NCI-H2227 treated with DMSO at 0.1 percent for 48 hours (cell line): ENCODE measurements around the gene KIAA0513.

Experiments
- DNase-seq: peaks from one replicate; lab custom pipeline; 2025; lab: John Stamatoyannopoulos, UW

Gene KIAA0513

DNA sequence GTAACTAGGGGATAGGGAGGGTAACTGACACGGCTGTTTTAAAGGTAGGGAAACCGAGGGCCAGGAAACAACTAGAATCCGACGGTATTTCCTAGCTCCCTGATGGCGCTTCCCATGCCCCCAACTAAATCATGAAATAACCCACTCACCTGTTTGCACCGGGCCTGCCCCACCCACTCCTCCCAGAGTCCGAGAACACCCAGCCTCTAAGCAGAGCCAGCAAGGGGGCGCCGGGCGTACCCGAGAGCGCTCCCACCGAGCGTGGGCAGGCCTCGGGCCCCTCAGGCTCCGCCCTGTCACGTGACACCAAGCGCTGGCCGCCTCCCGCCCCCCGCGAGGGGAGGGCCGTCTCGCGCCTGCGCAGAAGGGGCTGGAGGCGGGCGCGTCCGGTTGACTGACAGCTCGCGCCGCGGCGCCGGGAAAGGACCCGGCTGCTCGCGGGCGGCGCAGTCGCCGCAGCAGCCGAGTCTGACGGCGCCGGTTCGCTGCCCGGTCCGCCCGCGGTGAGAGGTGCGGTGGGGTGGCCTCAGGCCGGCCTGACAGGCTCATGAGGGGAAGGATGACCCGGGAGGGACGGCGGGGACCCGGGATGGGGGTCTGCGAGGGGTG, at the start of gene KIAA0513:
Gene KIAA0513, plus strand, starts transcription at position 447 of the 609 bp plus-strand sequence. CDS start 39,277 bp downstream, outside the sequence.
- DNase-seq: peak; percentile 76

DNA sequence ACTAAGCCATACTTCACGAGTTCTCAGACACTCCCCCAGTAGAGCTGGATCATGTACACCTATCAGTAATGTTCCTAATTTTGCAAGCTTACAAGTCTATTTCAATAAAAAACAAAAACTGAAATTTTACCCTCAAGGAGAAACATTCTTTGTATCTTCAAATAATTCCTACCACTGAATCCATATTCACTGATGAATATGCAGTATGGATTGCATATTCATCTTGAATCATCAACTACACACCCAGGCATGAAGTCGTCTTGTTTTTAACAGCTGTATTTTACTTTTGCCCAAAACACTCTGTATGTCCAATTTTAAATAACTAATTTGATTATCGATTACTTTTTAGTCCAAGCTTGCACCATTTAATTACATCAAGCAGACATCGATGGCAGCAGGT, 48.1 kb upstream of the KIAA0513 start:
- no peak for DNase-seq

- no peak for DNase-seq
These were observed 45.2 kb upstream of the KIAA0513 start for GRCh38 chr16:84982434-84982833.

DNA sequence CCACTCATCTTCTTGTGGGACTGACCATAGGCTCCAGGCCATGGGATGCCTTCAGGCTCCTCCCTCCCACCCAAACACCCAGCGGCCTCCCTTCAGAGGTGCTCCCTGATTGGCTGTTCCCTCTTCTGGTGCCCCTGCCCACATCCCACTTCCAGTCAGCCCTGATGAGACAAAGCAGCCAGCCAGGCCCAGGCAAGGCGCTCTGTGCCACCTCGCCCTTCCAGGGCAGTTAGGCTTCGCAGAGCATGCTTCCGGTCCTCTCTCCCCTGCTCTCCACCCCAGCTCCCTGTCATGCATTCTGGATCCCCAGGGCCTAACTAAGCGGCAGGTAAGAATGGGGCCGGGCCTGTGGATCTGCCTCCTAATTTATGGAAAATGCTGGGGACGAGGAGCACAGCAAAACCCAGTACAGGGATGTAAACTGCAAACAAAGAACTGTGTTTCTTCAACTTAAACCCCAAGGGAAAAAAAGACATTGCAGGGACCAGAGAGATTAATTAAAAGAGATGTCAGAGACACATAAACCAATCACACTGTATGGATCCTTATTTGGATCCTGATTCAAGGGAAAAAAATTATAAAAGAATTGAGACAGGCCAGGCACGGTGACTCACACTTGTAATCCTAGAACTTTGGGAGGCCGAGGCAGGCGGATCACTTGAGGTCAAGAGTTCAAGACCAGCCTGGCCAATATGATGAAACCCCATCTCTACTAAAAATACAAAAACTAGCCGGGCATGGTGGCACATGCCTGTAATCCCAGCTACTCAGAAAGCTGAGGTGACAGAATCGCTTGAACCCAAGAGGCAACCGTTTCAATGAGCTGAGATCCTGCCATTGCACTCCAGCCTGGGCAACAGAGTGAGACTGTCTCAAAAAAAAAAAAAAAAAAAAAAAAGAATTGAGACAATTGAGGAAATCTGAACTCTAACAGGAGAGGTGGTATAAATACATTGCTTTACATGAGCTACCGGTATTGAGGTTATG, 42.2 kb upstream of the KIAA0513 start:
- no peak for DNase-seq

DNA sequence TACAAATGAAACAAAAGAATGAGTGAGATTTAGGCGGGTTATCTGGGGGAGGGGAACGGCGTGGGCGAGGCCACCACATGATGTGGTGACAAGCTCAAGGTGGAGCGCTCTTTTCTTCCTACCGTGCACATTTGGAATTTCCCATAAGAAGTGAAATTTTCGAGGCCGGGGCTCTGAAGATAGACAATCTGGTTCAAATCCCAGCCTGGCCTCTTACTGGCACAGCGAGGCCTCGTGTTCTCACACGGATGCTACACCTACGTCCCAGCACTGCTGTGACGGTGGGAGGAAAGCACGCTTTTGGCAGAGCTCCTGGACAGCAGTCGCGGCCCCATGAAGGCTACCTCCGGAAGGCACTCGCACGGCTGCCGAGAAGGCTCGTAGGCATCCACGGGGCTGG, 41.5 kb upstream of the KIAA0513 start:
- no peak for DNase-seq

DNA sequence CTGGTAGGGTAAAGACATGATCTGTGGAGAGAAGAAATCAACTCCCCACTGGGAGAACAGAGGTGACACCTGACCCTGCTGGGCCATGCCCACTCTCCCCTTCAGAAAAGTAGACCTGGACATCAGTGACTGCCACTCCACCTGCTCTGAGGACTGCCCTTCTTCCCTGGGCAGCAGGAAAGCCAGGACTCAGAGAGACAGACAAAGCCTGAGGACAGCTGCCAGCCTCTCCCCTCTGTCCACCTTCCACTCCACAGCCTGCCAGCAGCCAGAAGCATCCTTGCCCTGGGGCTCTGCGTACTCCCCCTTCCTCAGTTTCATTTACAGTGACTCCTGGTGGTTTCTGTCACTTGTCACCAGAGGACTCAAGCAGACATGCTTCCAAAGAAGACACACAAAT, 40.7 kb upstream of the KIAA0513 start:
- DNase-seq: no peak

DNA sequence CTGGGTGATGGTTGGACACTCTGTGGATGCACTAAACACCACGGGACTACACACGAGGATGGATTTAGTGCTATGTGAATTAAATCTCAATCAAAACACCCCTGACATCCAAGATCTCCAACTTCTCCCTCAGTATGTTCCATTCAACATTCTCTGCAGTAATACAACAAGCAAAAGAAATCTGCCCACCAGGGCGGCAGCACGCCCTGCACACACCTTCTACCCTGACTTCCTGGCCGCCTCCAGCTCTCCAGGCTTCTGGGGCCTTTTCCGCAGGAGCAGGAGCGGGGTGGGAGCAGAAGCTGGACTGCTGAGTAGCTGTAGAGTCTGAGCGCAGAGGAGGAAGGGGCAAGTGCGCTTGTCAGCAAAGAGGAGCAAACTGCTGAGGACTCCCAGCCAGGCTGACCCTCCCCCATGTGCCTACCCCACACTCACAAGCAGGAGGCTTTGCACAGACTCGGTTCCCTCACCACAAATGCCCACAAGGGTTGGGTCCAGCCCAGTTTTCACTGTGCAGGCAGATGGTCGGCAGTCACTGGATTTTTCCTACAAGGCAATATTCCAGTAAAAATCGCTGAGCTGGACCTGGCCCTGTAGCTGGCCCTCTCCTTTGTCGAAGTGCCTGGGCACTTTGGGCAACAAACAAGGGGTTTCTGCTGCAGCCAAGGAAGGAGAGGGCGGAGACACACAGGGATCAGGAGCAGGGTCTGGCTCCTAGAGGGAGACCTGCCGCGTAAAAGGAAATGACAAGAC, 39.1 kb upstream of the KIAA0513 start:
- DNase-seq: no peak

GRCh38 chr16:84989749-84990620, 37.6 kb upstream of the KIAA0513 start:
- DNase-seq: no peak

DNA sequence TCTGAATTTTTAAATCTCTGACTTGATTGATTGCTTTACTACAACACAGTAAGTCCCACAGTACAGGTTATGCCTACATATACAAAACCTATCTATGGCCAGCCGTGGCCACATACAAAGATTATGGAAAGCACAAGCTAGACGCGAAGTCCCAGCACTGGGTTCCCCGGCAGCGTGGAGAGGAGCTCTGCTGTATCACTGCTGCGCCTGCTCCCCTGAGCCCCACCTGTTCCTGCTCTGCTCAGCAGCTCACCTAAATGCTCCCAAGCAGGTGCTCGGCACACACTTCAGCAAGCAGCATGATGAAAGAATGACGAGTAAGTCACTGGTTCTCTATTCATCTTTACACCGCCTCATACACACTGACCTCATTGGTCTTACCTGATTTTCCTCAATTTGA, 36.8 kb upstream of the KIAA0513 start:
- DNase-seq: no peak

DNA sequence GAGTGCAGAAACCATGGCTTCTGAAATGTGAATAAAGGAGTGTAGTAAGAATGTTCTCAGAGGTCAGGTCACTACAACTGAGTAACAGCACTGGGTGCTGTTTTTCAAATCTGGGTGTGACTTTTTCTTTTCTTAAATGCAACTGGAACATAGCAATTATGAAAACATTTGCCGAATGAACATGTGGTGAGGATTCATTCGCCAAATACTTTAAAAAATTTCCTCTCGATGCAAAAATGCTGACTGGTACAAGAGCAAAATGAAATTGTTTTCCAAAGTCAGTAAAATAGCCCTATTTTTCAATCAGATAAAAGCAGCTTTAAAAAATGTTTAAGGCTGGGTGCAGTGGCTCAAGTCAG, 34.9 kb upstream of the KIAA0513 start:
- DNase-seq: no peak

DNA sequence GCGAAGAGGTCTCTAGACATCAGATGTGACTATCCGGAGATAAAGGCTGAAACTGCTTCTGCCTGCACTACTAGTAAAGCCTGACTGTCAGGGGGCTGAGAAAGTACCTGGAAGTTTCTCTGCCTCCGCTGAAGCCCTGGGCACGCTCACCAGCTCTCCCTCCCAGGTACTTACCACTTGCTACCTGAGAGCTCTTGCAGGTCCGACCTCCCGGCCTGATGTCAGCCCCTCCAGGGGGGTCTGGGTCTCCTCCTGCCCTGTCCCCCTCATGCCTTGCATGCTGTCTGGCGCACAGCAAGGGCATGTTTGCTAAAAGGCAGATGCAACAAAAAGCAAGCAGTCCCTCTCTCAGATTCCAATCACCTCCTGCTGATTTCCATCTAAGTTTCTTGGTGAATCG, 33.7 kb upstream of the KIAA0513 start:
- no peak for DNase-seq

DNA sequence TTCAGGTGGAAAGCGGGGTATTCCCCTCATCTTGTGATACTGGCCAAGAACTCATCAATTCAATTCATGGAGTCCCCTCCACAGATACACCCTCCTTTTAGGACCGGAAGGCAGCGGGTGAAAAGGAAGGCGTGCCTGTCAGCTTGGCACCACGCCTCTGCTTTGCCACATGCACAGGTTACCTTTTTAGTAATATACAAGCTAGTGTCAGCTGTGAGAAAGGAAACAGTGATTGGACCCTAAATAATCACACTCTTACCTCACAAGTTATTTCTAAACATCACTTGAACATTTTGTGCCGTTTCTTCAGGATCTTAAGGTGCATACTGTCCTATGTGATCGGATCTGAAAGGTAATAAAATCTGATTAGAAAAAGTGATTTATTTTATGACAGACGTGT, 31.9 kb upstream of the KIAA0513 start:
- DNase-seq: no peak

DNA sequence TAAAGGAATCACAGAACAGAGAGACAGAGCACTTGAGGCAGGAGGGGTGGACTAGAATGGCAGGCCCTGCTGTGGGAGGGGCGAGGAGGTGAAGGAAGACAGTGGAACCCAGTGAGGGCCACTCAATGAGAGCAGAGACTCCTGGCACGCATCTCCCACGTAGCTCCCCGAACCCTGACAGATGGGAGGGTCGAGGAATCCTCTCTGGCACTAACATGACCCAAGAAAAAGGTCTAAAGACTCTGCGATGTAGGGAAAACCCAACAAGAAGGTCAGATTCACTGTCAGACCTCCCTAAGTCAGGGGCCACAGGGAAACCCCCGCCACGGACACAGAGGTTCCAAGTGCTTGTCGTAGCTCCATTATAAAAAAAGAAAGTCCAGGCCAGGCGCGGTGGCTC, 31.2 kb upstream of the KIAA0513 start:
- no peak for DNase-seq

DNA sequence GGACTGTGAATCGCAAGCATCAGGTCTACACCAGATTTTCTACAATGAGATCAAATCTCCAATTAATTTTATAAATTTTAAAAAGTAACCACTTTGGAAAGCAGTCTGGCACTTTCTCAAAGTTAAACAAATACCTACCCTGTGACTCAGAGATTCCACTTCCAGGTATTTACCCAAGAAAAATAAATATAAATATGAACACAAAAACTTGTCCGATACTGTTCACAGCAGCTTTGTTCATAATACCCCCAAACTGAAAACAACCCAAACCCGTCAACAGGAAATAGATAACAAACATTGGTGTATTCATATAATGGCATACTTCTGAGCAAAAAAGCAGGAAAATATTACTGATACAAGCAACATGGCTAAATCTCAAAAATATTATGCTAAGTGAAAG, 28.4 kb upstream of the KIAA0513 start:
- DNase-seq: no peak

DNA sequence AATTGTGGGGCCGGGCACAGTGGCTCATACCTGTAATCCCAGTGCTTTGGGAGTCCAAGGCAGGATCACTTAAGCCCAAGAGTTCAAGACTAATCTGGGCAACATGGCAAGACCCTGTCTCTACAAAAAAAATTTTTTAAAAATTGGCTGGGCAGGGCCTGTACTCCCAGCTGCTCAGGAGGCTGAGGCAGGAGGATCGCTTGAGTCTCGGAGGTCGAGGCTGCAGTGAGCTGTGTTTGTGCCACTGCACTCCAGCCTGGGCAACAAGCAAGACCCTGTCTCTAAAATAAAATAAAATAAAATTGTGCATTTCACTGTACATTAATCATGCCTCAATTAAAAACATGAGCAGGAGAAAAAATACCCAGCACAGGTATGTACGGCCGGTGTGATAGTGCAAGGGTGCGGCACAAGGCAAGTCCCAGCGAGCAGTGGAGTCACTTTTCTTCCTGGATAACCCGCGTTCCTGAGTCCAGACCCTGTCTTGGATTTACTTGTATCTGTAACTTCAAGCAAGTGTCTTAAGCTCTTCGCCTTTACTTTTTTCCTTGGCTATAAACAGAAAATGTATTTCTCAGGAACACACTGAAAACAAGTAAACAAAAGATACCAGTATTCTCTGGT, 27.6 kb upstream of the KIAA0513 start:
- no peak for DNase-seq

GRCh38 chr16:85002099-85002541, 25.5 kb upstream of the KIAA0513 start:
- DNase-seq: no peak

GRCh38 chr16:85002608-85003007, 25.0 kb upstream of the KIAA0513 start:
- DNase-seq: no peak

GRCh38 chr16:85003076-85003475, 24.5 kb upstream of the KIAA0513 start:
- DNase-seq: no peak

DNA sequence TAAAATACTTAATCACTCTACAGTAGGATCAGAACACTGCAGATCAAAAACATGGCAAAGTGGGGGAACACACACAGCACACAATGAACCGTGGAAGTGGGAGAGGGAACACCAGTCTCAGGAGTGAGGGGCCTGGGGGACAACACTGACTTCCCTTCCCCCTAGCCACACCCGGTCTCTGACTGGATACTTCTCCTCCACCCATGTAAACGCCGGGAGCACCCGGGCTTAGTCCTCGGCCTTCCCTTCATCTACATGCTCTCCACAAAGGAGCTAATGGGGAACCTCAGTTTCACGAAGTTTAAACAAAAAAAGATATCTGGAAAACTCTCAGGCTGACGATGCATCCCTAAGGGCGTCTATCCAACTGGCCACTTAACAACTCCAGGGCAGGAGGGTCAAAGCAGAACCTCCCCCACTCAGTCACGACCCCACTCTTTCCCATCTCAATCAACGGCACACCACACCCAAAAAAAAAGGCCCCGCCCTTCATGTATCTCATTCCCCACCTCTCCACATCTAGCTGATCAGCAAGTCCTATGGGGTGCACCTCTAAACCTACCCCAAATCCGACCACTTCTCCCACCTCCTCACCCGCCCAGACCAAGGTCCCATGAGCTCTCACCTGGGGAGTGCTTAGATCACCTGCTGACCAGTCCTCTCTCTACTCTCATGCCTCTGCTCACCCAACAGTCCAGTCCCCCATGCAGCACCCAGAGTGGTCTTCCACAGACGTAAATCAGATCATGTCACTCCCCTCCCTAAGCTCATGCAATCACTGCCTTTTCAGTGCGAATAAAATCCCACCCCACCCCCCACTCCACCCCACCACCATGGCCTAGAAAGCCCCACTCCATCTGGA, 23.6 kb upstream of the KIAA0513 start:
- DNase-seq: no peak

DNA sequence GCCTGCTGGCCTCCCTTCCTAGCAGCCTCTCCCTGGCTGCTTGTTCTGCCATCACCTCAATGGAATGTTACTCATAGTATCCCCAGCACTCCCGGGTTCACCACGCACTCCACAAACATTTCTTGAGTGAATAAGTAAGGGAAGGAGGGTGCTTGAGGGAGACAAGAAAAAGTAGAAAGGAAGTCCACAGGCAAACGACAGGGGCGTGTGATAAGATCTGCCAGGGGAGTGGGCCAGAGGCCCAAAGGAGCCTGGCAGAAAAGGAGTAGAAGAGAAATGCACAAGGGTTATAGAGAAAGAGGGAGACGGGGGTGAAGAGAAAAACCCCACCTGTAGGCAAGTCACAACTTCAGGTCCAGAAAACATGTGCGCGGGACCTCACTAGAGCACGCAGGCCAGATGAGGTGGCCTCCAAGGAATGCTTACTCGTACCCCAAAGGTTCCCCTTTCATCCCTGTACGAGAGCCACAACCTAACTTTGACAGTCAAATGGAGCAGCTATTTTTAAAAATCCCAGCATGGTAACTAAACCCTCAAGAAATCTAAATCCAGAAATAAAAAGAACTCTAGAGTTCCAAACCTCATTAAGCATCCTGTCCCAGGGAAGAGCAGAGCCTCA, 22.9 kb upstream of the KIAA0513 start:
- no peak for DNase-seq
